K562 (cell line): ENCODE measurements around the gene LATS1. TPM values are rescaled to one million over a fixed set of nuclear protein-coding genes. Genes with fewer than 3 reads are reported as not detected.

Source experiments
- CC2D1A ChIP-seq: fragments of 450-650 bp; IDR thresholded peaks from 2 replicates; pipeline ENCODE4 v1.6.1; 2017; ENCODE audit warnings: mild to moderate bottlenecking
- DPF2 ChIP-seq: fragments of 450-650 bp; IDR thresholded peaks from 2 replicates; pipeline ENCODE4 v1.6.1; 2016
- ELF1 ChIP-seq: fragments of 200-800 bp; sonication (Bioruptor generic); IDR thresholded peaks from 2 replicates; pipeline ENCODE4 v1.6.1; 2016; ENCODE audit warnings: missing genetic modification characterization, missing compliant biosample characterization
- ERF ChIP-seq: fragments of 450-650 bp; formaldehyde crosslinking; IDR thresholded peaks from 2 replicates; pipeline ENCODE4 v1.4.0; 2020; ENCODE audit warnings: mild to moderate bottlenecking, mixed read lengths
- EWSR1 ChIP-seq: fragments of 450-650 bp; IDR thresholded peaks from 2 replicates; pipeline ENCODE4 v1.6.1; 2018; ENCODE audit warnings: borderline replicate concordance, mild to moderate bottlenecking, low read depth, moderate library complexity; ENCODE audit not compliant: partially characterized antibody
- KDM5B ChIP-seq: fragments of 200-600 bp; sonication (generic); IDR thresholded peaks from 2 replicates; pipeline ENCODE4 v1.6.1; 2012; ENCODE audit warnings: low read depth, mild to moderate bottlenecking, moderate library complexity, low read length, control low read depth, inconsistent platforms; ENCODE audit not compliant: insufficient replicate concordance
- KLF6 ChIP-seq: fragments of 250-450 bp; sonication (Bioruptor Pico); IDR thresholded peaks from 2 replicates; pipeline ENCODE4 v1.4.0; 2020; ENCODE audit warnings: mild to moderate bottlenecking, moderate library complexity, borderline replicate concordance
- MAFF ChIP-seq: IDR thresholded peaks from 2 replicates; pipeline ENCODE4 v1.6.1; 2012; ENCODE audit warnings: low read length, improper control_type of control experiment
- MAZ ChIP-seq, 2 experiments: fragments of 450-650 bp in 1 of 2; sonication (generic) in 1 of 2; formaldehyde crosslinking; IDR thresholded peaks in 1 of 2; conservative IDR thresholded peaks in 1 of 2; 2 replicates each; pipeline versions ENCODE4 v1.4.0 to v1.5.0; 2020; ENCODE audit warnings: mild to moderate bottlenecking in 1 of 2, missing genetic modification reagents in 1 of 2
- PPARD ChIP-seq: fragments of 250-450 bp; sonication (Bioruptor Pico); IDR thresholded peaks from 2 replicates; pipeline ENCODE4 v1.8.0; 2022; ENCODE audit warnings: inconsistent platforms, mild to moderate bottlenecking, moderate library complexity
- SMARCA5 ChIP-seq: fragments of 450-650 bp; IDR thresholded peaks from 2 replicates; pipeline ENCODE4 v1.6.1; 2016
- SNIP1 ChIP-seq: fragments of 450-650 bp; IDR thresholded peaks from 2 replicates; pipeline ENCODE4 v1.7.1; 2017; ENCODE audit warnings: low read depth, mild to moderate bottlenecking
- ZBED1 ChIP-seq: IDR thresholded peaks from 2 replicates; pipeline ENCODE4 v1.6.1; 2014
- ZNF583 ChIP-seq: fragments of 250-450 bp; sonication (Bioruptor Pico); IDR thresholded peaks from 2 replicates; pipeline ENCODE4 v1.4.0; 2020
- ZNF77 ChIP-seq: fragments of 250-450 bp; sonication (Bioruptor Pico); IDR thresholded peaks from 2 replicates; pipeline ENCODE4 v1.5.0; 2020
- polyA plus RNA-seq, 8 experiments: library from polyadenylated mRNA; depleted of rRNA in 4 of 8; stranded (reverse) in 5 of 8; unstranded in 3 of 8; fragments of >200 nt; fragmentation: Nextera tagmentation in 2 of 8; fragmentation: Illumina TruSeq in 1 of 8; extraction: Ambion mirVana in 2 of 8; extraction: Trizol in 1 of 8; gene quantifications; 2 replicates each; pipeline versions ENCODE4 v1.2.1 to v1.2.3, GENCODE V29; 2011 to 2014; ENCODE audit warnings: inconsistent platforms in 1 of 8, missing spikeins in 1 of 8
- total RNA-seq, 7 experiments: library from RNA; depleted of rRNA in 6 of 7; stranded (reverse); fragments of >200 nt in 6 of 7; fragmentation: Illumina TruSeq in 2 of 7; extraction: Trizol in 2 of 7; gene quantifications; 2 replicates each; pipeline versions ENCODE4 v1.2.1 to v1.2.3, GENCODE V29; 2011 to 2021; ENCODE audit warnings: low replicate concordance in 1 of 7
- TF ChIP-seq, protein P1 (sequence below): sonication (generic); formaldehyde crosslinking; IDR thresholded peaks from 2 replicates; pipeline ENCODE4 v1.8.1; 2023; ENCODE audit warnings: mild to moderate bottlenecking, missing genetic modification reagents
- TF ChIP-seq, protein P2 (sequence below): sonication (generic); formaldehyde crosslinking; IDR thresholded peaks from 2 replicates; pipeline ENCODE4 v1.5.0; 2020; ENCODE audit warnings: missing genetic modification reagents
- TF ChIP-seq, protein P3 (sequence below): fragments of 250-450 bp; sonication (Bioruptor Pico); IDR thresholded peaks from 2 replicates; pipeline ENCODE4 v1.8.0; 2021; ENCODE audit warnings: mild to moderate bottlenecking, moderate library complexity
- TF ChIP-seq, protein P4 (sequence below), 2 experiments: fragments of 450-650 bp; conservative IDR thresholded peaks; 2 replicates each; pipeline ENCODE4 v1.6.1; 2017; ENCODE audit warnings: mild to moderate bottlenecking in 2 of 2, moderate library complexity in 2 of 2
- TF ChIP-seq, protein P5 (sequence below): sonication (generic); formaldehyde crosslinking; IDR thresholded peaks from 2 replicates; pipeline ENCODE4 v1.8.0; 2022; ENCODE audit warnings: mild to moderate bottlenecking, missing genetic modification reagents
- TF ChIP-seq, protein P6 (sequence below): fragments of 450-650 bp; IDR thresholded peaks from 2 replicates; pipeline ENCODE4 v1.6.1; 2016; ENCODE audit warnings: antibody characterized with exemption

The LATS1 gene
- total and polyA plus RNA-seq, 9 of the 15 experiments (the other 6 are each of a cell fraction or from before 2014, with no cell fraction given), result 5.0 to 36.3 (median 18.4) TPM

DNA sequence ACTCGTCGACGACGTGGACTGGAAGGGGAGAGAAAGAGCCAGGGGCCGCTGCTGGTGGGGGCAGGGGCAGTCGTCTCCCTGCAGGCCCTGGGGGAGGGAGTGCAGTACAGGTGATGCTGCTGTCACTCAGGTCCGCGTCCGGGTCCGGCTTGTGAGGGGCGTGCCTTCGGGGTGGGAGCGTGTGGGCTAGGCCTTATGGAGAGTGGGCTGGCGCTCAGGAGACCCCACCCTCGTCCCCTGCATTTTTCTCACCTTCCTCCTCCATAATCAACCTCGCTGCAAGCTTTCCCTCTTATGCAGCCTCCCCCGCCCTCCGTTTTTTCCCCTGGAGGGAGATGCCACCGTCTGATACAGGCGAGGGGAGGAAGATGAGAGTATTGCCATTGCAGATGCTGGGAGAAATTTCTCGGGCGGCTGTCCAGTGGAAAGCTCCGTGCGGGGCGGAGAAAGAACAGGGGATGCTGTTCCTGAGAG is 32.3 kb upstream of the LATS1 start (continued):
- peak; percentile 51; the same call in 1 of the 2 replicates for TF ChIP-seq KLF6 (CRISPR knock-in tag)
- no peak for TF ChIP-seq ZNF583
- no peak for TF ChIP-seq ERF (CRISPR knock-in tag)
- TF ChIP-seq MAZ (CRISPR knock-in tag; conservative IDR thresholded peaks at IDR 0.05 in 1 of 2, IDR thresholded peaks at IDR 0.05 in 1 of 2), result peak; percentile 78 to 89; a peak in 3 of 4 replicates
- no peak for TF ChIP-seq SMARCA5
- TF ChIP-seq ZNF77, result no peak
- TF ChIP-seq, protein P1, sequence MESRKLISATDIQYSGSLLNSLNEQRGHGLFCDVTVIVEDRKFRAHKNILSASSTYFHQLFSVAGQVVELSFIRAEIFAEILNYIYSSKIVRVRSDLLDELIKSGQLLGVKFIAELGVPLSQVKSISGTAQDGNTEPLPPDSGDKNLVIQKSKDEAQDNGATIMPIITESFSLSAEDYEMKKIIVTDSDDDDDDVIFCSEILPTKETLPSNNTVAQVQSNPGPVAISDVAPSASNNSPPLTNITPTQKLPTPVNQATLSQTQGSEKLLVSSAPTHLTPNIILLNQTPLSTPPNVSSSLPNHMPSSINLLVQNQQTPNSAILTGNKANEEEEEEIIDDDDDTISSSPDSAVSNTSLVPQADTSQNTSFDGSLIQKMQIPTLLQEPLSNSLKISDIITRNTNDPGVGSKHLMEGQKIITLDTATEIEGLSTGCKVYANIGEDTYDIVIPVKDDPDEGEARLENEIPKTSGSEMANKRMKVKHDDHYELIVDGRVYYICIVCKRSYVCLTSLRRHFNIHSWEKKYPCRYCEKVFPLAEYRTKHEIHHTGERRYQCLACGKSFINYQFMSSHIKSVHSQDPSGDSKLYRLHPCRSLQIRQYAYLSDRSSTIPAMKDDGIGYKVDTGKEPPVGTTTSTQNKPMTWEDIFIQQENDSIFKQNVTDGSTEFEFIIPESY (CRISPR knock-in tag), result no peak
- TF ChIP-seq, protein P2, sequence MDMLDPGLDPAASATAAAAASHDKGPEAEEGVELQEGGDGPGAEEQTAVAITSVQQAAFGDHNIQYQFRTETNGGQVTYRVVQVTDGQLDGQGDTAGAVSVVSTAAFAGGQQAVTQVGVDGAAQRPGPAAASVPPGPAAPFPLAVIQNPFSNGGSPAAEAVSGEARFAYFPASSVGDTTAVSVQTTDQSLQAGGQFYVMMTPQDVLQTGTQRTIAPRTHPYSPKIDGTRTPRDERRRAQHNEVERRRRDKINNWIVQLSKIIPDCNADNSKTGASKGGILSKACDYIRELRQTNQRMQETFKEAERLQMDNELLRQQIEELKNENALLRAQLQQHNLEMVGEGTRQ (CRISPR knock-in tag), result no peak
- TF ChIP-seq, protein P3, sequence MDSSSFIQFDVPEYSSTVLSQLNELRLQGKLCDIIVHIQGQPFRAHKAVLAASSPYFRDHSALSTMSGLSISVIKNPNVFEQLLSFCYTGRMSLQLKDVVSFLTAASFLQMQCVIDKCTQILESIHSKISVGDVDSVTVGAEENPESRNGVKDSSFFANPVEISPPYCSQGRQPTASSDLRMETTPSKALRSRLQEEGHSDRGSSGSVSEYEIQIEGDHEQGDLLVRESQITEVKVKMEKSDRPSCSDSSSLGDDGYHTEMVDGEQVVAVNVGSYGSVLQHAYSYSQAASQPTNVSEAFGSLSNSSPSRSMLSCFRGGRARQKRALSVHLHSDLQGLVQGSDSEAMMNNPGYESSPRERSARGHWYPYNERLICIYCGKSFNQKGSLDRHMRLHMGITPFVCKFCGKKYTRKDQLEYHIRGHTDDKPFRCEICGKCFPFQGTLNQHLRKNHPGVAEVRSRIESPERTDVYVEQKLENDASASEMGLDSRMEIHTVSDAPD, result no peak
- TF ChIP-seq ZBED1, result no peak
- no peak for TF ChIP-seq PPARD
- TF ChIP-seq ELF1 (tag), result no peak
- TF ChIP-seq, protein P4, sequence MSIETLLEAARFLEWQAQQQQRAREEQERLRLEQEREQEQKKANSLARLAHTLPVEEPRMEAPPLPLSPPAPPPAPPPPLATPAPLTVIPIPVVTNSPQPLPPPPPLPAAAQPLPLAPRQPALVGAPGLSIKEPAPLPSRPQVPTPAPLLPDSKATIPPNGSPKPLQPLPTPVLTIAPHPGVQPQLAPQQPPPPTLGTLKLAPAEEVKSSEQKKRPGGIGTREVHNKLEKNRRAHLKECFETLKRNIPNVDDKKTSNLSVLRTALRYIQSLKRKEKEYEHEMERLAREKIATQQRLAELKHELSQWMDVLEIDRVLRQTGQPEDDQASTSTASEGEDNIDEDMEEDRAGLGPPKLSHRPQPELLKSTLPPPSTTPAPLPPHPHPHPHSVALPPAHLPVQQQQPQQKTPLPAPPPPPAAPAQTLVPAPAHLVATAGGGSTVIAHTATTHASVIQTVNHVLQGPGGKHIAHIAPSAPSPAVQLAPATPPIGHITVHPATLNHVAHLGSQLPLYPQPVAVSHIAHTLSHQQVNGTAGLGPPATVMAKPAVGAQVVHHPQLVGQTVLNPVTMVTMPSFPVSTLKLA (conservative IDR thresholded peaks at IDR 0.05), result peak in 1 of 2 experiments; percentile 78; a peak in 3 of 4 replicates
- TF ChIP-seq, protein P5, sequence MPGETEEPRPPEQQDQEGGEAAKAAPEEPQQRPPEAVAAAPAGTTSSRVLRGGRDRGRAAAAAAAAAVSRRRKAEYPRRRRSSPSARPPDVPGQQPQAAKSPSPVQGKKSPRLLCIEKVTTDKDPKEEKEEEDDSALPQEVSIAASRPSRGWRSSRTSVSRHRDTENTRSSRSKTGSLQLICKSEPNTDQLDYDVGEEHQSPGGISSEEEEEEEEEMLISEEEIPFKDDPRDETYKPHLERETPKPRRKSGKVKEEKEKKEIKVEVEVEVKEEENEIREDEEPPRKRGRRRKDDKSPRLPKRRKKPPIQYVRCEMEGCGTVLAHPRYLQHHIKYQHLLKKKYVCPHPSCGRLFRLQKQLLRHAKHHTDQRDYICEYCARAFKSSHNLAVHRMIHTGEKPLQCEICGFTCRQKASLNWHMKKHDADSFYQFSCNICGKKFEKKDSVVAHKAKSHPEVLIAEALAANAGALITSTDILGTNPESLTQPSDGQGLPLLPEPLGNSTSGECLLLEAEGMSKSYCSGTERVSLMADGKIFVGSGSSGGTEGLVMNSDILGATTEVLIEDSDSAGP (CRISPR knock-in tag), result no peak
- no peak for TF ChIP-seq EWSR1
- TF ChIP-seq KDM5B, result peak; percentile 3
- TF ChIP-seq MAFF, result no peak
- peak; percentile 98 for TF ChIP-seq CC2D1A
- TF ChIP-seq, protein P6, sequence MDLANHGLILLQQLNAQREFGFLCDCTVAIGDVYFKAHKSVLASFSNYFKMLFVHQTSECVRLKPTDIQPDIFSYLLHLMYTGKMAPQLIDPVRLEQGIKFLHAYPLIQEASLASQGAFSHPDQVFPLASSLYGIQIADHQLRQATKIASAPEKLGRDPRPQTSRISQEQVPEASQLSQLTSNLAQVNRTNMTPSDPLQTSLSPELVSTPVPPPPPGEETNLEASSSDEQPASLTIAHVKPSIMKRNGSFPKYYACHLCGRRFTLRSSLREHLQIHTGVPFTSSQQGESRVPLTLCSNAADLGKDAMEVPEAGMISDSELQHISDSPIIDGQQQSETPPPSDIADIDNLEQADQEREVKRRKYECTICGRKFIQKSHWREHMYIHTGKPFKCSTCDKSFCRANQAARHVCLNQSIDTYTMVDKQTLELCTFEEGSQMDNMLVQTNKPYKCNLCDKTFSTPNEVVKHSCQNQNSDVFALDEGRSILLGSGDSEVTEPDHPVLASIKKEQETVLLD, result peak; percentile 69; the same call in 1 of the 2 replicates
- TF ChIP-seq DPF2, result no peak; the same call in none of the 2 replicates
- no peak for TF ChIP-seq SNIP1
